Measurements from ENCODE around the gene EZR.

Gene EZR

GRCh38 chr6:158753811-158754210 lies 65.4 kb downstream of the EZR start:
- TF ChIP-seq CTCF (IDR thresholded peaks at IDR 0.05; ENCODE audit: low read depth, low read length): no peak
- no peak overlapping the region for H3K4me3 ChIP-seq (ENCODE audit: low read depth, low read length)

GRCh38 chr6:158752613-158753012 lies 66.6 kb downstream of the EZR start:
- H3K4me3 ChIP-seq (ENCODE audit: low read depth, low read length): no peak overlapping the region
- no peak for TF ChIP-seq CTCF (IDR thresholded peaks at IDR 0.05; ENCODE audit: low read depth, low read length)

GRCh38 chr6:158751921-158752320 lies 67.2 kb downstream of the EZR start:
- H3K4me3 ChIP-seq (ENCODE audit: low read depth, low read length): no peak overlapping the region
- no peak for TF ChIP-seq CTCF (IDR thresholded peaks at IDR 0.05; ENCODE audit: low read depth, low read length)

GRCh38 chr6:158751224-158751623 lies 67.9 kb downstream of the EZR start:
- no peak overlapping the region for H3K4me3 ChIP-seq (ENCODE audit: low read depth, low read length)
- no peak for TF ChIP-seq CTCF (IDR thresholded peaks at IDR 0.05; ENCODE audit: low read depth, low read length)

GRCh38 chr6:158744986-158745430 lies 74.2 kb downstream of the EZR start:
- TF ChIP-seq CTCF (IDR thresholded peaks at IDR 0.05; ENCODE audit: low read depth, low read length): no peak
- no peak overlapping the region for H3K4me3 ChIP-seq (ENCODE audit: low read depth, low read length)

GRCh38 chr6:158743033-158743651 lies 76.0 kb downstream of the EZR start:
- TF ChIP-seq CTCF (IDR thresholded peaks at IDR 0.05; ENCODE audit: low read depth, low read length): no peak
- H3K4me3 ChIP-seq (ENCODE audit: low read depth, low read length): no peak overlapping the region

GRCh38 chr6:158739673-158740072 lies 79.5 kb downstream of the EZR start:
- TF ChIP-seq CTCF (IDR thresholded peaks at IDR 0.05; ENCODE audit: low read depth, low read length): no peak
- H3K4me3 ChIP-seq (ENCODE audit: low read depth, low read length): no peak overlapping the region

Measured in WI38 (cell line).